ENCODE results near the gene ECSCR.
"Not testable (repeated sequence)": the region's sequence is repeated elsewhere in the genome, so short reads cannot be mapped to it uniquely, and the experiment has no call there.

Gene ECSCR

GRCh38 chr5:139414581-139415130, 47.9 kb downstream of the ECSCR start:
- no peak for DNase-seq (ENCODE audit: low read depth)
- TF ChIP-seq CTCF (IDR thresholded peaks at IDR 0.05; ENCODE audit: insufficient read depth, low read depth, low read length, missing control alignments) = no peak
- H3K4me3 ChIP-seq (ENCODE audit: low read depth, low read length) = no peak overlapping the region

- no peak for TF ChIP-seq CTCF (IDR thresholded peaks at IDR 0.05; ENCODE audit: insufficient read depth, low read depth, low read length, missing control alignments)
- DNase-seq (ENCODE audit: low read depth) = peak; percentile 62
- H3K4me3 ChIP-seq (ENCODE audit: low read depth, low read length) = no peak overlapping the region
These were observed 48.6 kb downstream of the ECSCR start for GRCh38 chr5:139413963-139414362.

- H3K4me3 ChIP-seq (ENCODE audit: low read depth, low read length) = no peak overlapping the region
- DNase-seq (ENCODE audit: low read depth) = no peak
- TF ChIP-seq CTCF (IDR thresholded peaks at IDR 0.05; ENCODE audit: insufficient read depth, low read depth, low read length, missing control alignments) = no peak
These were observed 49.4 kb downstream of the ECSCR start for GRCh38 chr5:139413153-139413552.

- H3K4me3 ChIP-seq (ENCODE audit: low read depth, low read length) = no peak overlapping the region
- no peak for TF ChIP-seq CTCF (IDR thresholded peaks at IDR 0.05; ENCODE audit: insufficient read depth, low read depth, low read length, missing control alignments)
These were observed 51.3 kb downstream of the ECSCR start for GRCh38 chr5:139410993-139411828.

GRCh38 chr5:139410121-139410992, 52.2 kb downstream of the ECSCR start:
- DNase-seq (ENCODE audit: low read depth) = no peak
- TF ChIP-seq CTCF (IDR thresholded peaks at IDR 0.05; ENCODE audit: insufficient read depth, low read depth, low read length, missing control alignments) = no peak
- no peak overlapping the region for H3K4me3 ChIP-seq (ENCODE audit: low read depth, low read length)

More at GRCh38 chr5:139410993-139411828, 51.3 kb downstream of the ECSCR start:
- no peak for DNase-seq (ENCODE audit: low read depth)

- DNase-seq (ENCODE audit: low read depth); H3K4me3 ChIP-seq (ENCODE audit: low read depth, low read length): not testable (repeated sequence)
These were observed 53.4 kb downstream of the ECSCR start for GRCh38 chr5:139409116-139409515.

- no peak for TF ChIP-seq CTCF (IDR thresholded peaks at IDR 0.05; ENCODE audit: insufficient read depth, low read depth, low read length, missing control alignments)
- DNase-seq (ENCODE audit: low read depth) = no peak
- no peak overlapping the region for H3K4me3 ChIP-seq (ENCODE audit: low read depth, low read length)
These were observed 54.4 kb downstream of the ECSCR start for GRCh38 chr5:139408191-139408590.
